HG03139 (cell line): ENCODE results near the gene KRR1.

Source experiments
- ATAC-seq: cut with Tn5 transposase; IDR thresholded peaks from one replicate; pipeline ENCODE4 v1.9.1; 2021; ENCODE audit not compliant: unreplicated experiment

Gene KRR1

GRCh38 chr12:75511116-75512048, at the start of gene KRR1:
Gene KRR1, minus strand, starts transcription at chr12:75511609. Its CDS starts 12 bp downstream, at chr12:75511597.
- ATAC-seq: peak; percentile 97

GRCh38 chr12:75560167-75560566, 48.8 kb upstream of the KRR1 start:
- ATAC-seq: no peak

- no peak for ATAC-seq
These were observed 46.9 kb upstream of the KRR1 start for GRCh38 chr12:75558287-75558686.

- no peak for ATAC-seq
These were observed 45.0 kb upstream of the KRR1 start for GRCh38 chr12:75556311-75556899.

GRCh38 chr12:75554556-75554880, 43.1 kb upstream of the KRR1 start:
- ATAC-seq: no peak

GRCh38 chr12:75553836-75554555, 42.6 kb upstream of the KRR1 start:
- ATAC-seq: no peak

- ATAC-seq: no peak
These were observed 42.0 kb upstream of the KRR1 start for GRCh38 chr12:75553398-75553797.

GRCh38 chr12:75551477-75551876, 40.1 kb upstream of the KRR1 start:
- no peak for ATAC-seq

- no peak for ATAC-seq
These were observed 39.2 kb upstream of the KRR1 start for GRCh38 chr12:75550401-75551240.

GRCh38 chr12:75549989-75550388, 38.6 kb upstream of the KRR1 start:
- ATAC-seq: no peak

GRCh38 chr12:75548879-75549278, 37.5 kb upstream of the KRR1 start:
- ATAC-seq: no peak

- no peak for ATAC-seq
These were observed 34.2 kb upstream of the KRR1 start for GRCh38 chr12:75545636-75546035.

- no peak for ATAC-seq
These were observed 32.1 kb upstream of the KRR1 start for GRCh38 chr12:75543529-75543928.

- no peak for ATAC-seq
These were observed 31.5 kb upstream of the KRR1 start for GRCh38 chr12:75542942-75543341.

- ATAC-seq: no peak
These were observed 28.5 kb upstream of the KRR1 start for GRCh38 chr12:75539889-75540288.

GRCh38 chr12:75533239-75533638, 21.8 kb upstream of the KRR1 start:
- no peak for ATAC-seq

- ATAC-seq: no peak
These were observed 18.4 kb upstream of the KRR1 start for GRCh38 chr12:75529826-75530225.

- no peak for ATAC-seq
These were observed 17.9 kb upstream of the KRR1 start for GRCh38 chr12:75529316-75529715.

GRCh38 chr12:75528692-75529091, 17.3 kb upstream of the KRR1 start:
- no peak for ATAC-seq

GRCh38 chr12:75528272-75528671, 16.9 kb upstream of the KRR1 start:
- no peak for ATAC-seq
